GM12875 (cell line): ENCODE data around the gene CYTH1.

Experiments
- H3K4me3 ChIP-seq: one replicate; pipeline ENCODE4 v1.5.1; 2011; ENCODE audit warnings: low read depth, low read length, control low read depth
- TF ChIP-seq, protein P1 (sequence below): IDR thresholded peaks from 2 replicates; pipeline ENCODE4 v1.5.1; 2011; ENCODE audit warnings: low read depth, mild to moderate bottlenecking, control low read depth, inconsistent platforms, low read length, moderate library complexity, borderline replicate concordance; ENCODE audit not compliant: insufficient read depth

The CYTH1 gene

DNA sequence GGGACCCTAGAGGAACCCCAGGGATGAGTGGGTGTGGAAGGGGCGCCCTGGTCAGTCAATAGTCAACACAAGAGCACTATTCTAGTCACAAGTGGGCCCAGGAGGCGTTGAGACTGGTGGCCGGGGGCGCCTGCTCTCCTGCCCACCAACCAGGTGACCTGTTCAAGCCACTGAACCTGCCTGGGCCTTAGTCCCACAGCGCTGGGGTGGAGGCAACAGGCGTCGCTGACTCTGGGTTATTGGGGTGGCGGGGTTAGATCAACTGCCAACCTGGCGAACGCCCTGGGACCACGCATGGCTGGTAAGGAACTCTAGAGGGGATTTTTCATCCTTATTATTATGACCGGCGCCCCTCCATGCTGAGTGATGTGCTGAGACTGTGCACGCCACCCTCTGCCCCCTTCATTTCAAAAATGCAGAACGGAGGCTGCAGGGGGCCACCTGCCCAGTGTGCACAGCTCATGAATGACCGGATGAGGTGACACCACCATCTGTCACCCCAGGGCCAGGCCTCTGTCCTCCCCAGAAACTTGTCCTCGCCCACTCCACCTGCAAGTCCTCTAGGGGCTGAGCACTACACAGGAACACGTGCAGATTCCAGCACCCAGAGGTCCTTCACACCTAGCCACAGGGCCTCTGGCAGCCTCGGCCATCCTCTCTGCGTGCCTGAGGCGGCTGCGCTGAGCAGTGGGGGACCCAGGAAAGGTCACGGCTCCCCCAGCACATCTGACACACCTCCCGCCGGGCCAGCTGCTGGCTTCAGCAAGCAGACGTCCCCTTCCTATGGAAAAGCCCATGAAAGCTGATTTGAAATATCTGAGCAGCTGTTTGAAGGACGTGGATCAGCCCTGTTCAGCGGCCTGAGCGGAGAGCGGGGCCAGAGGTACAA is 153.3 kb downstream of the CYTH1 start:
- H3K4me3 ChIP-seq = no peak overlapping the region
- TF ChIP-seq, protein P1, sequence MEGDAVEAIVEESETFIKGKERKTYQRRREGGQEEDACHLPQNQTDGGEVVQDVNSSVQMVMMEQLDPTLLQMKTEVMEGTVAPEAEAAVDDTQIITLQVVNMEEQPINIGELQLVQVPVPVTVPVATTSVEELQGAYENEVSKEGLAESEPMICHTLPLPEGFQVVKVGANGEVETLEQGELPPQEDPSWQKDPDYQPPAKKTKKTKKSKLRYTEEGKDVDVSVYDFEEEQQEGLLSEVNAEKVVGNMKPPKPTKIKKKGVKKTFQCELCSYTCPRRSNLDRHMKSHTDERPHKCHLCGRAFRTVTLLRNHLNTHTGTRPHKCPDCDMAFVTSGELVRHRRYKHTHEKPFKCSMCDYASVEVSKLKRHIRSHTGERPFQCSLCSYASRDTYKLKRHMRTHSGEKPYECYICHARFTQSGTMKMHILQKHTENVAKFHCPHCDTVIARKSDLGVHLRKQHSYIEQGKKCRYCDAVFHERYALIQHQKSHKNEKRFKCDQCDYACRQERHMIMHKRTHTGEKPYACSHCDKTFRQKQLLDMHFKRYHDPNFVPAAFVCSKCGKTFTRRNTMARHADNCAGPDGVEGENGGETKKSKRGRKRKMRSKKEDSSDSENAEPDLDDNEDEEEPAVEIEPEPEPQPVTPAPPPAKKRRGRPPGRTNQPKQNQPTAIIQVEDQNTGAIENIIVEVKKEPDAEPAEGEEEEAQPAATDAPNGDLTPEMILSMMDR = no peak

DNA sequence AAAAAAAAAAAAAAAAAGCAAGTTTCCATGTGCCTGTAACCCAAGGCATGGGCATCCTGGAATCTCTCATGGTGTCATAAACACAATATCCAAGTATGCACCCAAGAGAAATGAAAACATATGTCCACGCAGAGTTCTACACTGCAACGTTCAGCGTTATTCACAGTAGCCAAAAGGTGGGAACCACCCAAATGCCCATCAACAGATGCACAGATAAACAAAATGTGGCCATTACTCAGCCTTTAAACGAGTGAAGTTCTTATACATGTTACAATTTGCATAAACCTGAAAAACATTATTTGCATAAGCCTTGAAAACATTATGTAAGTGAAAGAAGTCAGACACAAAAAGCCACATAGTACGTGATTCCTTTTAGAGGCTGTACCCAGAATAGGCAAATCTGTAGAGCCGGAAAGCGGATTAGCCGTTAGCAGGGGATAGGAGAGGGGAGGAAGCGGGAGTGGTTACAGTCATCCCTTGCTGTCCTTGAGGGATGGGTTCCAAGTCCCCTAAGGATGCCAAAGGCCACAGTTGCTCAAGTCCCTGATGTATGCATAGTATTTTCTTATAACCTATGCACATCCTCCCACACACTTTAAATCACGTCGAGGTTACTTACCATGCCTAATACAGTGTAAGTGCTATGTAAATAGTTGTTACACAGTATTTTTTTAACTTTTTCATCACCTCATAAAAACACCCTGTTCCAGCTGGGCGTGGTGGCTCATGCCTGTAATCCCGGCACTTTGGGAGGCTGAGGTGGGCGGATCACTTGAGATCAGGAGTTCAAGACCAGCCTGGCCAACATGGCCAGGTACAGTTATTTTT is 157.5 kb downstream of the CYTH1 start:
- TF ChIP-seq, protein P1 = no peak
- H3K4me3 ChIP-seq = no peak overlapping the region
